ENCODE data around the gene COX7C.

Gene COX7C

GRCh38 chr5:86605881-86606280, 11.9 kb upstream of the COX7C start:
- no peak for TF ChIP-seq CTCF (IDR thresholded peaks at IDR 0.05; ENCODE audit: extremely low read depth, missing control alignments)
- no peak for DNase-seq (ENCODE audit: low spot score)

GRCh38 chr5:86613455-86613854, 4.3 kb upstream of the COX7C start:
- no peak for TF ChIP-seq CTCF (IDR thresholded peaks at IDR 0.05; ENCODE audit: extremely low read depth, missing control alignments)
- DNase-seq (ENCODE audit: low spot score) = no peak

GRCh38 chr5:86617309-86617755, 409 bp upstream of the COX7C start:
- no peak for TF ChIP-seq CTCF (IDR thresholded peaks at IDR 0.05; ENCODE audit: extremely low read depth, missing control alignments)
- no peak for DNase-seq (ENCODE audit: low spot score)

GRCh38 chr5:86623785-86624483, 6.2 kb downstream of the COX7C start:
- no peak for DNase-seq (ENCODE audit: low spot score)
- no peak for TF ChIP-seq CTCF (IDR thresholded peaks at IDR 0.05; ENCODE audit: extremely low read depth, missing control alignments)

DNA sequence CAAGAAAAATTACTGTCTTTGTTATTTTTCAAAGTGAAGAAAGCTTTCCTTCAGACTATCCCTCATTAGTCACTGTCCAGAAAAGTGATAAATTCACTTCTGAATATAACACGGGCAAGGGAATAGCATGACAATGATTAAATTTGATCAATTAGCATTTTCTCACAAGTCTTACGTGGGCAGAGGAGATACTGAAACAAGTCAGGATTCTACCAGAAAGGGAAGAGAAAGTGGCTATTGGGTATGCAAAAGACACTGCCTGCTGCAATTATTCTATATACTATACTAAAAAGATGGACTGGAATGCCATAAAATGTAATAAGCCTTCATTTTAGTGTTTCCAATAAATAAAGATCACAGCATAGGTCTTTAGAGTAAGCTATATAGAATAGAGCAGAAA, 7.4 kb downstream of the COX7C start:
- DNase-seq (ENCODE audit: low spot score) = no peak
- TF ChIP-seq CTCF (IDR thresholded peaks at IDR 0.05; ENCODE audit: extremely low read depth, missing control alignments) = no peak

- no peak for DNase-seq (ENCODE audit: low spot score)
- no peak for TF ChIP-seq CTCF (IDR thresholded peaks at IDR 0.05; ENCODE audit: extremely low read depth, missing control alignments)
Observed at GRCh38 chr5:86626149-86626548, 8.4 kb downstream of the COX7C start.

GRCh38 chr5:86631165-86631564, 13.4 kb downstream of the COX7C start:
- DNase-seq (ENCODE audit: low spot score) = no peak
- TF ChIP-seq CTCF (IDR thresholded peaks at IDR 0.05; ENCODE audit: extremely low read depth, missing control alignments) = no peak
